Ishikawa (cell line): ENCODE measurements around the gene RHOV.
A peak's percentile ranks its signal among the peaks of the same experiment; 100 is the strongest.

Experiments used
- CEBPB ChIP-seq: IDR thresholded peaks from 2 replicates; pipeline ENCODE4 v1.6.1; 2012
- CREB1 ChIP-seq: IDR thresholded peaks from 2 replicates; pipeline ENCODE4 v1.6.1; 2012; ENCODE audit warnings: low read depth
- EGR1 ChIP-seq: IDR thresholded peaks from 2 replicates; pipeline ENCODE4 v1.6.1; 2012
- EP300 ChIP-seq: IDR thresholded peaks from 2 replicates; pipeline ENCODE4 v1.6.1; 2012; ENCODE audit warnings: borderline replicate concordance
- FOXM1 ChIP-seq: IDR thresholded peaks from 2 replicates; pipeline ENCODE4 v1.6.1; 2012; ENCODE audit warnings: low read depth, borderline replicate concordance
- NFIC ChIP-seq: IDR thresholded peaks from 2 replicates; pipeline ENCODE4 v1.6.1; 2012
- RAD21 ChIP-seq: IDR thresholded peaks from 2 replicates; pipeline ENCODE4 v1.6.1; 2012; ENCODE audit warnings: low read depth
- REST ChIP-seq: IDR thresholded peaks from 2 replicates; pipeline ENCODE4 v1.6.1; 2012; ENCODE audit warnings: low read depth, mild to moderate bottlenecking
- TAF1 ChIP-seq: IDR thresholded peaks from 2 replicates; pipeline ENCODE4 v1.6.1; 2012; ENCODE audit warnings: low read depth, mild to moderate bottlenecking
- TCF12 ChIP-seq: IDR thresholded peaks from 2 replicates; pipeline ENCODE4 v1.6.1; 2012; ENCODE audit warnings: low read depth
- TEAD4 ChIP-seq: IDR thresholded peaks from 2 replicates; pipeline ENCODE4 v1.6.1; 2012
- USF1 ChIP-seq: IDR thresholded peaks from 2 replicates; pipeline ENCODE4 v1.6.1; 2012
- YY1 ChIP-seq: IDR thresholded peaks from 2 replicates; pipeline ENCODE4 v1.6.1; 2012; ENCODE audit warnings: low read depth
- ZBTB7A ChIP-seq: IDR thresholded peaks from 2 replicates; pipeline ENCODE4 v1.6.1; 2012; ENCODE audit warnings: low read depth
- TF ChIP-seq, protein P1 (sequence below): IDR thresholded peaks from 2 replicates; pipeline ENCODE4 v1.6.1; 2012

RHOV gene

GRCh38 chr15:40843885-40844695, 29.9 kb downstream of the RHOV start, which contains the start of gene SPINT1:
Gene SPINT1 (plus strand): TSS chr15:40844048. CDS start chr15:40844555, 507 bp downstream.
- TF ChIP-seq TCF12 = peak; percentile 56; the same call in 1 of the 2 replicates
- peak; percentile 67 for TF ChIP-seq EGR1
- TF ChIP-seq EP300 = peak; percentile 21; the same call in 1 of the 2 replicates
- TF ChIP-seq USF1 = no peak
- TF ChIP-seq, protein P1, sequence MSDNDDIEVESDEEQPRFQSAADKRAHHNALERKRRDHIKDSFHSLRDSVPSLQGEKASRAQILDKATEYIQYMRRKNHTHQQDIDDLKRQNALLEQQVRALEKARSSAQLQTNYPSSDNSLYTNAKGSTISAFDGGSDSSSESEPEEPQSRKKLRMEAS = peak; percentile 53; the same call in 1 of the 2 replicates
- TF ChIP-seq RAD21 = peak; percentile 4; the same call in 1 of the 2 replicates
- peak; percentile 71 for TF ChIP-seq TAF1
- TF ChIP-seq FOXM1 = no peak
- TF ChIP-seq ZBTB7A = peak; percentile 50; the same call in 1 of the 2 replicates

DNA sequence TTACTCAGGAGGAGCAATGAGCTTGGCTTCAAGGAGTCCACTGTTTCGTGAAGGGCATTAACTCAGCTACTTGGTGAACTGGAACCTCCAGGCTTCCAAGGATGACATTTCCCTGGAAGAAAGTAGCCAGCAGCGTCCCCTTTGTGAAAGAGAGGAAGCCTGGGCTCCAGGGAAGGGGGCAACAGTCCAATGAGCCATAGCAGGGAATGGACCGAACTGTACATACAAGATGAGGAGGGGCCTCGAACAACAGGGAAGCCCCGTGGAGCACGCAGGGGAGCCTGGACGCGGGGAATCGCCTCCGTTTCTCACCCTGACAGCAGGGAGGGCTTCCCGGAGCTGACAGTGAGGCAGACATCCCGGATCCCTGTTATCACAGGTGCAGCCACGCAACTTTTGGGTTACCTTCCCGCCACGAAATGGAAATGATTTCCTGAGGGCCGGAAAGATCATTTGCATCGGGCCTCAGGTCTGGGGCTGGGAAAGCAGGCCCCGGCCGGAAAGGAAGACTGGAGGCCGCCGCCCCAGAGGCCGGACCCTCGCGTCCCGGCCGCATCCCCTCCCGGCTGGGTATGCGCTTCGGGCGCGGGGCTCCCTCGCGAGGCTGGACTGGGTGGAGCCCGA, 30.7 kb downstream of the RHOV start:
- no peak for TF ChIP-seq NFIC
- no peak for TF ChIP-seq USF1
- TF ChIP-seq CREB1 = no peak
- no peak for TF ChIP-seq RAD21
- TF ChIP-seq, protein P1 = no peak

DNA sequence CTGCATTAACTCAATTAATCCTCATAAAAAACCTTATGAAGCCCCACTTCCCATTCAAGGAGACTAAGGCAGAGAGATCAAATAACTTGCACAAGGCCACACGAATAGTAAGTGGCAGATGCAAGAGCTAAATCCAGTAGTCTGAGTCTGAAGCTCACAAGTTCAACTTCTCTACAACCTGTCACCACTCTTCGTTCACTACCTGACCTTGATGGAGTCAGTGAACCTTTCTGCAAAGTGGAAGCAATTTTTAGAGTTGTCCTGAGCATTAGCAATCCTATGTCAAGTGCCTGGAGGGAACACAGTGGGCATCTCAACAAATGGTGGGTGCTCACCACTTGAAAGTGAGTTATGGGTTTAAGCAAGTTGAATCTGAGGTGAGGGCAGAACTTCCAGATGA, 32.3 kb downstream of the RHOV start:
- no peak for TF ChIP-seq ZBTB7A
- no peak for TF ChIP-seq EGR1
- TF ChIP-seq YY1 = no peak
- TF ChIP-seq, protein P1 = no peak
- TF ChIP-seq CEBPB = no peak
- no peak for TF ChIP-seq EP300
- no peak for TF ChIP-seq TCF12
- no peak for TF ChIP-seq TEAD4
- no peak for TF ChIP-seq FOXM1
- TF ChIP-seq CREB1 = no peak
- no peak for TF ChIP-seq RAD21
- no peak for TF ChIP-seq TAF1
- TF ChIP-seq USF1 = no peak
- no peak for TF ChIP-seq NFIC
- no peak for TF ChIP-seq REST

DNA sequence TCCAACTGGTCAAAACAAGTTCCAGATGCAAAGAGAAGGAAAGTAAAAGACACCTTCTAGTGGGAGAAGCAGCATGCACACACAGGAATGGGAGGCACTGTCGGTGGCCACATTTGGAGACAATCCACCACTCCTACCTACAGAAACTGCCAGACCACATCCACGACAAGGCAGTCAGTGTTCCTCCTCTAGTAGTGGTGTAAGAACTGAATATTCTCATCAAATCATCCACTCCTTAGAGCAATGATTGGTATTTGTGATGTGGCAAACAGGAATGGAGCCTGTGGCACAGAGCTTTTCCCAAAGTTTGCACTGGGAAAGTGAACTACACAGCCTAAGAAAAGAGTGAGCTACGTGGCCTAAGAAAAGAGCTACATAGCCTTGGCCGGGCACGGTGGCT, 35.3 kb downstream of the RHOV start:
- TF ChIP-seq EGR1 (no peak), USF1 (no peak), ZBTB7A (no peak), REST (no peak), FOXM1 (no peak), TEAD4 (no peak), TCF12 (no peak), CREB1 (no peak), NFIC (no peak), RAD21 (no peak), EP300 (no peak), YY1 (no peak), TAF1 (no peak)
- TF ChIP-seq, protein P1 = no peak
